HUDEP-2 (cell line): Measurements from ENCODE around the gene PLCH2.

ENCODE experiments used
- DNase-seq, 76 experiments: peaks; one replicate each; lab custom pipeline; 2025; ENCODE audit not compliant: unreplicated experiment in 76 of 76; lab: John Stamatoyannopoulos, UW

PLCH2 gene

DNA sequence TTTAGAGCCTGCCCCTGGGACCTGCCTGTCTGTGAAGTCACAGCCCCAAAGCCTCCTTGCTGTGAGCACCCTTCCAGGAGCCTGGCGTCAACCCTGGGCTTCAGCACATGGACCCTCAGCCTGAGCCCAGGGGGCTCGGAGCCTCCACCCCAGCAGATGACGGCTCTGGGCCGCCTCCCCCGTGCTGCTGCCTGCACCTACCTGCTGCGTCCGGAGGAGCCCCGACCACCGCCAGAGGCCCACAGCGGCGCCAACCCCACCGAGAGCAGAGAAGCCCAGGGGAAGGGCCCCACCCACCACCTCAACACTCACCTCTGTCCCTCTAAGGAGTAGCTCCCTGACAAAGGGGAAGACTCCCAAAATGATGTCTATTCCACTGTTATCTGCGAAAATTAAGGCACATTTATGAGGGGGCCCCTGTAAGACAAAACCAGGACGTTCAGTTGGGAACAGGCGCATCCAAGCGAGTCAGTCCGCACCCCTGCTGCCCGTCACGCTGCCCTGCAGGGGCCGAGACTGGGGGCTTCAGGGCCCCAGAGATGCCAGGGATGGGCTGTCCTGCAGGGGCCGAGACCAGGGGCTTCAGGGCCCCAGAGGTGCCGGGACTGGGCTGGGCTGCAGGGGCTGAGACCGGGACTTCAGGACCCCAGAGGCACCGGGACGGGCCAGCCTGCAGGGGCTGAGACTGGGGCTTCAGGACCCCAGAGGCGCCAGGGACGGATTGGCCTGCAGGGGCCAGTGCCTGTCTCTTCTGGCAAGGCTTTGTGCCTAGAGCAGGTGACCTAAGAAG, 34.5 kb downstream of the PLCH2 start:
- no peak for DNase-seq

DNA sequence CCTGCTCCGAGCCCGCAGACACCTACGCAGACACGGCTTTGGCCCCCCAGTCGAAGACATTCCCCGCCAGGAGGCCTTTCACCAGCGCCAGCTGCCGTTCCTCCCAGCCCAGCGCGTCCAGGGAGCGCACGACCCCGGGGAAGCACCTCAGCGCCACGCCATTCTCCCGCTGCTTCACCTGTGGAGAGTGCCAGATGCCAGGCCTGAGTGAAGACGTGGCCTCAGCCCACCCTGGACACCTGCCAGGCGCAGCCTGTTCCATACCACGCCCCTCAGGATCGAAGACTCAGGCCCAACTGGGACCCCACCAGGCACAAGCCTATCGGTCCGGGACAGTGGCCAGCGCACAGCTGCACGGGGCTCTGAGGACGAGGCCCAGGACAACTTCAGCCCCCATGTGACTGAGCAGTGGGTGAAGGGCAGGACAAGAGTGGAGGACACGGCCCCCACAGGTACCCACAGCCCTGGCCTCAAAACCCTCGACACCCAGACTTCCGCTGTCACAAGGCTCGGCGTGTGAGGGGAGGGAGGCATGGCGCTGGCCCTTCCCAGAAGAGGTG, 36.9 kb downstream of the PLCH2 start:
- no peak for DNase-seq

DNA sequence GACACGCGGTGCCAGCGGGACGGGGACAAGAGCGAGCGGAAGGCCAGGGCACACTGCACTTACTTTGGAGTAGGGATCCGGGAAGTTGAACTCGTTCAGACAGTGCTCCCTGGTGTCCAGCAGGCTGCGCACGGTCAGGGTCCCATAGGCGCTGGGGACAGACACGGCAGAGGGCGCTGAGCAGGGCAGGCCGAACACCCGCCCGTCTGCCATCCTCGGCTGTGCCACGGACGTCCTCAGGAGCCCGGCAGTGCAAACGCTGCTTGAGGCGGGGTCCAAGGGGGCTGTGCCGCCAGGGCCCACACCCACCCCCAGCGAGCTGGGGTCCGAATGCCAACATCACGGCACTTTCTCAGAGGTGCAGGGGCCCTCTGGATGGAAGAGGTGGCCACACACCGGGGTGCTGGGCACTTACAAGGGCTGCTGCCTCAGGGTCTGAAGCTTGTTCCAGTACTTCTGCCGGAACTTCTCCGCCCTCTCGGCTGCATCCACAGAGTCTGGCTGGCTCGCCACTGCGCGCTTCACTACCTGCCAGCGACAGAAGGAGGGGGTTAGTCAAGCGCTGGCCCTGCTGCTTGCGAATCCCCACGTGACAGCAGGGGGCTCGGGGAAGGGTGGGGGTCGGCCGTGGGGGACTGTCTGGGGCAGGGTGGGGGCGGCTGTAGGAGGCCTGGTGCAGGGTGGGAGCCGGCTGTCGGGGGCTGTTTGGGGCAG, 38.0 kb downstream of the PLCH2 start:
- DNase-seq = no peak

DNA sequence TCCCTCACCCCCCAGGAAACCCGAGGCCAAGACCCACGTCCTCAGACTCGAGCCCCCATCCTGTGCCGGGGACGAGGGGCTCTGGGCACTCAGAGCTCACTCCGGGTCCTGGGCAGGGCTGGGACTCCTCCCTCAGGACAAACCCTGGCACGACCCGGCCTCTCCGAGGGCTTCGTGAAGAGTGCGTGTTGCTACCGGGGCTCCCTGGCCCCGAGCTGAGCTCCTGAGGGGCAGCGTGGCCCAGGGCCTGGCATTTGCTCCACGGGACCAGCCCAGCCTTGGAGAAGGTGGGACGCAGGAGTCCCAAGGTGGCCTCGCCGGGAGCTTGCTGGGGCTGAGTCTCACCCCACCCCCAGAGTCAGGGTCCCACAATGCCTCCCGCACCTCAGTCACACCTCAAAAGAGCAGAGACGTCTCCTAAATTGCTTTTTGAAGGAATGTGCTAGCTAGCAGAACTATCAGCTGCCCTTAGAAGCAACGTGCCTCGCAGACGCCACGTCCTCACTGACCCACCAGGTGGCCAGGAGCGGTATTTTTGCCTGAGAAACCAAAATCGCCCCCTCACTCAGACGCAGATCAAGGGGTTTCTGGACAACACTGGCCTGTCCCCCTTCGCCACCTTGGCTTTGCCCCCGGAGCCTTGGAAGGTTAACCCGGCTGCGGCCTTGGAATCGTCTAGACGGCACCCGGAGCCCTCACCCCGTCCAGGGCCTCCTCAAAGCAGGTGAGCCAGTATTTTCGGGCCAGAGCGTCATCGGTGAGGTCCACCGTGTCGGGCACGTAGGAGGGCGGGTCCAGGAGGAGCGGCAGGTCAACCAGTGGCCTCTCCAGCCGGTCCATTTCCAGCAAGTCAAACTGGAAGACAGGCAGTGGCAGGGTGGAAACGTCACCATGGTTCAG, 39.0 kb downstream of the PLCH2 start:
- DNase-seq = no peak

DNA sequence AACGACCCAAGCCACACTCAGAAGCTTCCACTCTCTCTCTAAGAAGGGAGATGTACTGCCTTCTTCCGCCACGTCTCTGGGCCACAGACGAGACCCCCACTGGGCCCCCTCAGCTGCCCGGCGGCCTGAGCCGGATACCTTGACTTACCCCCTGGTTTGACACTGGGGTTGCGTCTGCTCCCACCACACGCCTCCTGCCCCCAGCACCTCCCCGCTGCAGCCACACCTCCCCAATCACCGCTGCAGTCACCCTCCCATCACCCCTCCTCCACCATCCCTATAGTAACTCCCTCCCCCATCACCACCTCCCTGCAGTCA, 39.6 kb downstream of the PLCH2 start:
- no peak for DNase-seq

DNA sequence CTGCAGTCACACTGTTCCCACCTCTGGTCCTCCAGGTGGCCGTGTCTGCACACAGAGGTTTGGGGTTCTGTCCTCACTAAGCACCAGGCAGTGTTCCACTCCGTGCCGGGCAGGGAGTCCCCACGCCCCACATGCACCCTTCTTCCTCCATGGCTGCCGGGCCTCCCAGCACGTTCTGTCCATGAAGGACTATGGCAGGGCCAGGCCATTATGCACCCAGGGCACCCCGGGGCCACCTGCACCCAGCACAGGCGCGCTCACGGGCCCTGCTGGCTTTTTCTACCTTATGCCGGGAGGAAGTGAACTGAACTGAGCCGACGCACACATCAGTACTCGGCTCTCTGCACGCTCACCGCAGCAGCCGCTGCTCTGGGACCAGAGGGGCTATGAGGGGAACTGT, 40.0 kb downstream of the PLCH2 start:
- DNase-seq = no peak

DNA sequence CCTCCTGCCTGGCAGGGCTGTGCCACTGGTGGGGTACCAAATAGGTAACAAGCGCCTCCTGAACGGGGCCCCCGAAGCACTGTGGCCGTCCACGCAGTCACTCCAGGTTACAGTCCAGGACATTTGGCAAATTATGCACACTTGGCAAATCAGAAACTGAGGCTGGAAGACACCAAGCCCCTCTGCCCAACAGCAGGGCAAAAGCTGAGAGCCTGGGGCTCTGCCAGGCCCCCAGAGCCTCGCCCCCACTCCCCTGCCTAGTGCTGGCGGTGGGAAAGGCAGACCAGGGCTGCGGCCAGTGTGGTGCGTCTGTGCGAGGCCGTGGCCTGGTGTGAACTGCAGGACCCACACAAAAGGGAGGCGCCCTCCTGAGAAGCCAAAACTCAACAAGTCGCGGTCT, 40.9 kb downstream of the PLCH2 start:
- DNase-seq = no peak

DNA sequence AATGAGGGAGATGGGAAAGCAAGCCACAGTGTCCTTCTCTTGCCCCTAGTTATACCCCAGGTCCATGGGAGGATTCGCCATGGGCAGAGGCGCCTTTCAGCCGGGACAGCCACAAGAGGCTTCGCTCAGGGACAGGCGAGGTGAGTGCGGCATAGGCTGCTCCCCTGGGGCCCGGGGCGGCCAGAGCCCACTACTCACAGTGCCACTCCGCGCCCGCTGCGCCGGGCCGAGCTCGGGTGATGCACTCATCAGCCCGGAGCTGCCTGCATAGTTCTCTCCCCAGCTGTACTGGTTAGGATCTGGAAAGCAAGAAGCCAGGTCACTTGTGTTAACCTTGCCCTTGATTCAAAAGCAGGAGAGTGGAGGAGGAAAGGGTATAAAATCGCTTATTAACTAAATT, 41.9 kb downstream of the PLCH2 start:
- DNase-seq = no peak

DNA sequence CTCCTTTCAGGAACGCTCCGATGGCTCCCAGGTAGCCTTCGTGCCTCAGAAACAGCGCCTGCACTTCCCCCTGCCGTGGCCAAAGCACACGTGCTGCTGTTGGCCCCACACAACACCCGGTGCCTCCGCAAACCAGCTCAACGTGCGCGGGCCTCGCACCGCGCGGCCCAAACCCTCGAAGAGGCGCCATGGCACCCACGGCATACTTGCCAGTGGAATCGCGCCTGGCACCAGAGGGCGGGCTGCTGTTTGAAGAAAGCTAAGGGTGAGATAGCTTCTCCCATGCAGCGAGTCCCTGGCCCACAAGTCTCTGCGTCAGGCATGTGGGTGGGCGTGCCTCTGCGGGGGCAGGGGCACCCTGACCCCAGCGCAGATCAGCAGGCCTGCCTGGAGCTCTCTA, 42.4 kb downstream of the PLCH2 start:
- DNase-seq = no peak

DNA sequence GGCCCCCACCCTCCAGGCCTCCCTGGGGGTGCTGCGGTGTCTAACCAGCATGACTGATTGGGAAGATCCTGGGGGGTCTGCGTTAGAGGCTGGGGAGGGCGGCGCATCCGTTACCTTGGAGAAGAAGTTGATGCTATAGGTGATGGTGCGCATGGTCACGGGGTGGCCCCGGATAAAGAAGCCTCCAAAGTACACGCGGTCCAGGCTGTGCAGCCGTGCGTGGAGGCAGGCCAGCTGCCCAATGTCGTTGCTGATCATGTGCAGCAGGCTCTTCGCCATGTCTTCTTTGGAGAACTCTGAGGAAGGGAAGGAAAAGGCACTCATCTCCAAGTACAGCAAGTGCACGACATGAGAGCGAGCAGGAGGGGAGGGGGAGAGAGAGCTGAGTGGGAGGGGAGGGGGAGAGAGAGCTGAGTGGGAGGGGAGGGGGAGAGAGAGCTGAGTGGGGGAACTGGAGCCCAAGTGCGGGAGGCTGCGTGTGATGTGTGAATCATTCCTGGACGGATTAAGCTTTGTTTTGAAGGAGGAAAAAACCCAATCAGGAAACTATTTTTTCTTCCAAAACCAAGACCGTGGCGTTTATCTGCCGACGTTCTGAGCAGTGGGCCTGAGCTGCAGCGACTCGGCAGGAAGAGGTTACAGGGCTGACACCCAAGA, 43.1 kb downstream of the PLCH2 start:
- no peak for DNase-seq

DNA sequence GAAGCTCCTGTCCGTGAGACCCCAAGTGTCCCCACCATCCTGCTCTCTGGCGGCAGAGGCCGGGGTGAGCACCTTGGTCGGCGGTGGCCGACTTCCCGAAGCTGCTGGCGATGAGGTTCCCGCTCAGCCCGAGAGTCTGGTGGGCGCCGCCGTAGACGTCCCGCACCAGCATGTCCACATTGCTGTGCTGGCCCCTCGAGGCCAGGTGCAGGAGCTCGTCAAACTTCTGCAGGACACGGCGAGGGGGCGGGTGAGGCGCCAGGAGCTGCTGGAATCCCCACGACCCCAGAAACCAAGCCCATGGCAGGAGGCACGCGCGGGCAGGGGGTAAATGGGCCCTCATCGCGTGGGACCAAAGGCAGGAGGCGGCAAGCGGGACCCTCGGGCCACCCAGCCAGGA, 43.6 kb downstream of the PLCH2 start:
- DNase-seq = no peak

DNA sequence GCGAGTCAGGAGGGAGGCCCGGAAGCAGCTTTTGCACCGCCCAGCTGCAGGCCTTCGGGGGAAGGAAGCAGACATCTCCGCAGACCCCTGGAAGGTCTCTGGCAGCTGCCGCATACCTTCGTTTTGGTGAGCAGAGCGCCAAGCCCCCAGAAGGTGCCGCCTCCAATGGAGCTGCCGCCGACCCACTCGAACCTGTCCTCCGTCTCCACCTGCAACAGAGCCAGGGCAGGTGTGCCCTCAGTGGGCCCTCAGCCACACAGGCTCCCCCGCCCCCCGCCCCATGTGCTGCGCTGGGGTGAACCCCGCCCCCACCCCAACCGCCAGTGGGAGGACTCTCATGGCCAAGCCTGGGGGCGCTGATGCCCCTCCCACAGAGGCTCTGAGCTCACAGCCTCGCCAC, 44.1 kb downstream of the PLCH2 start:
- no peak for DNase-seq

DNA sequence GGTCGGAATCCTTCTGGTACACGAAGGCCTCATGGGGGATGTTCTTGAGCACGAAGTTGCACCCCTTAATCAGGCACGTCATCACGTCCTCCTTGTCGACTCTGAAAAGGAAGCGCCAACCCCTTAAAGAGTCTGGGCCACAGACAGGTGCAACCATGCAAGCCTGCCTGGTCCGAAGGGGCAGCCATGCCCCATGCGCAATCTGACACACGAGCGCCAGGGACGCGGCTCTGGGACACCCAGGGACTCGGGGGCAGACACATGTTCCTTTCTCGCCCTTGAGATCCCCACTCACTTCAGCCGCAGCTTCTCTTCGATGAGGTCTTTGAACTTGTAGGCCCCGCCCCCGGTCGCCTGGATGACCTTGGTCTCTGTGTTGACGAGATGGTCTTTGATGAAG, 44.7 kb downstream of the PLCH2 start:
- DNase-seq = no peak

DNA sequence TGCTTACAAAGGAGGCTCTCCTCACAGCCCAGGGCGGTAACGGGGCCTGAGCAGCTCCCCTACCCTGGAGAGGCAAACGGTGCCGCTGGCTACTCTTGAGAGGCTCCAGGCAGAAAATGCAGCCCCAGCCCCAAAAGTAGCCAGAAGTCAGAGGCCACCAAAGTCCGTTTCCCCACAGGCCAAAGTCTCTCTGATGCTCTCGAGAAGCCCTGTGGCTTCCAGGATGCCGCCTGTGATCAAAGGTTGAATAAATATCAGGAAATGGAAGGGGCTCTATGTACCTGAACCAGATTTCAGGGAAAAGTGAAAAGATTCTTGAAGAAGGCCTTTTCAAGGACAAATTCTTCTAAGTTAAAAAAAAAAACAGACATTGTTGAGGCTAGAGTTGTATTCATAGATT, 46.1 kb downstream of the PLCH2 start:
- no peak for DNase-seq

DNA sequence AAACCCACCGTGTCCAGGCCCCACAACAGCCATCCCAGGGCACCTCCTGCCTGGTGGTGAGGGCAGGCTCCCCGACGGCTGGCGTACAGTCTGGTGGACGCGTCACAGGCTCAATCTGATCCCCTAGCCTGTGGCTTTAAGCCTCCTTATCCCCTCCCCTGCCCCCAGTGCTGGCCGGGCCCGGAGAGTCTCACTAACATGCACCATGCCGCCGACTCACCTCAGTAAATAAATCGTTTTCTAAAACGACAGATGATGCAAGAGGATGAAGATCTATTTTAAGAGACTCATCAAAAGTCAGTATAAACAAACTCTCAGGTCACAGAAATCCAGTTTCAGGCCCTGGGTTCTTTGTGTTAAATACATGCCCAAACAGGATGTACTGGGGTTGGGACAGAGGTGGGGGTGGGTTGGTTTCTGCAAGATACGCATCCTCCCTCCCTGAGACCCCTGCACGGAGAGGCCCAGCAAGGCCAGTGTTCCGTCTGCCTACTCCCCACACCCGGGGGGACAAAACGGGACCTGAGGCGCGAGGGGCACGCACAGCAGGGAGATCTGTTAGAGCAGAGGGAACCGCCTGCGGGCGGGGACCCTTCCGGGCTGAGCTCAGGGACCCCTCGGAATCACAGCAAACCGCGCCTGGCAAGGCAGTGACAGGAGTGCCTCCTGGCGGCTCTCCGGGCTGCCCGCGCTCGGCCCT, 47.3 kb downstream of the PLCH2 start:
- DNase-seq = no peak

DNA sequence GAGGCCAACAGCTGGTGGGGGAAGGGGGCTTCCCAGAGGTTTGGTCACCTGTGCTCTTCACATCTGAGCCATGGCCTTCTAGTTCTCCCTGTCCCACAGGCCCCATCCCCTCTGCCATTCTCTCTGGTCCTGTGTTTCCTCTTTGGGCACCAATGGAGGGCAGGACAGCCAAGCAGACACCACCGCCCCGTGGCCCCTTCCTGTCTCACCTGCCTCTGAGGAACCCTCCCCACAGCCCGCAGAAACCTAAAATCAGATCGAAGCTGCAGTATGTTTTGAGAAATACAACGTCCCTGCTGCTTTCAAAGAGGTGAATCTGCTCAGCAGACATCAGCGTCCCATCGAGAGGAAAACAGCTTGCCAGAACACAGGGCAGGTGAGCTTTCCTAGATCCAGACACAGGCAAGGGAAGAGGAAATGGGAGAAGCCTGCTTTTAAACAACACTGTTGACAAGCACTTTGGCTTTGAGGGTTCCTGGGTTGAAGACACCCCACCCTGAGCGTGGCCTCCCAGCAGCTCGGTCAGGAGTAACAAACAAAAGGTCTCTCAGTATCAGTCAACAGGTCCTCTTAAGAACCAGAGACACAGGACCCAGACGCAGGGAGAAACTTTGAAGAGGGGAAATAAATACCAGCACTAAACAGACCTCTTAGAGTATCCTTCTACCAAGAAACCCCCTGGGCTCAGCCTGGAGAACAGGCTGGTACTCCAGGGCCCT, 48.0 kb downstream of the PLCH2 start:
- DNase-seq = no peak

DNA sequence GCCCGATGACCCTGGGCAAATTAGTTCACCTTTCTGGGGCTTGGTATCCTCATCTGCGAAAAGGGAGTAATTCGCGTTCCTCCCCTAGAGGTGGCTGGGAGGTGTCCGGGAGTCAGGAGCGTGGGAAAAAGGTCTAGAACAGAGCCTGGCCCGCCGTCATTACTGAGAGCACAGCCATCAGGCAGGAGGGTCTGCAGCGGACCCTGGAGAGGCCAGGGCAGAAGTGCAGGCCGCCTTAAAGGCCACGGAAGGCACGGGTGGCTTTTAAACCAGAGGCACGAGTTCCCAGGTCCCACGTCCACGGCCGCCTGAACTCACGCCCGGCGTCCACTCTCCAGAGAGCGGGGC, 49.5 kb downstream of the PLCH2 start:
- no peak for DNase-seq

DNA sequence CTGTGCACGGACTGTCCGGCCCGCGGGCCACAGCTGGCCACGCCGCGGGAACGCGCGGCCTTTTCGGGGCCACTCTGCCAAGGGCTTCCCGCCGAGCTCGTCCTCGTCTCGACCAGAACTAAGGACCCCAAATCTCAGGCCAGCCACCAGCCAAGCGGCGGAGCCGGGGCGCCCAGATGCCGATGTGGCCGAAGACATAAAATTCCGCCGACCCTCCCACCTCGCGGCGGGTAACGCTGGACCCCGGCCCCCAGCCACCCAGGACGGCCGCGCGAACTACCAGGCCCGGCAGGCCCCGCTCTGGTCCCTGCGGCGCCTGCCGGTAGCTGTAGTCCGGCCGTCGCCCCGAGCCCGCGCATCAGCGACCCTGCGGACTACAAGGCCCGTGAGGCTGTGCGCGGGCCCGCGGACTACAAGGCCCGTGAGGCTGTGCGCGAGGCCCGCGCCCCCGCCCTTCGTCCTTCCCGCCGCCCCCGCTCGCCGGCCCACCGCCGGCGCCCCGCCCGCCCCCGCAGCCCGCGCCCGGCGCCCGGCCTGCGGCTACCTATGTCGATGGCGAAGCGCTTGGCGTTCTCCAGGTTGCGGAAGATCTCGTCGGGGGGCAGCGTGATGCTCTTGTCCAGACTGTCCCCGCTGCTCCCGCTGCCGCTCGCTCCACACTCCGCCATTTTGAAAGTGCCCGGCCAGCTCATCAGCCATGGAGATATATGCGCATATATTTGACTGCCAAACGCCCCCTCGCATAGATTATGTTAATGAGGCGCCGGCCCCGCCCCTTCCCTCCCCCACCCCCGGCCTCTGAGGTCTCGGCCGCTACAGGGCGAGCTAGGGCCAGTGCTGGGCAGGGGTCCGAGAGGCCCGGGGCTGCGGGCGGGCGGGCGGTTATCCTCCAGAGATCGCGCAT, 50.1 kb downstream of the PLCH2 start, which contains the start of gene PANK4:
Gene PANK4 (minus strand): TSS at position 677 of the 904 bp plus-strand sequence. CDS start 9 bp downstream, at position 668.
- peak in 74 of 76 experiments; percentile 29 to 91 (median 79) for DNase-seq
